Thyroid gland (tissue), 4 donors: ENCODE results near the gene PDE3A. TPM values are rescaled to one million over a fixed set of nuclear protein-coding genes. Genes with fewer than 3 reads are reported as not detected.
"Not testable (repeated sequence)": the region's sequence is repeated elsewhere in the genome, so short reads cannot be mapped to it uniquely, and the experiment has no call there.

Experiments
- DNase-seq, 2 donors: peaks; one replicate each; pipeline ENCODE4 v3.0.0-alpha.2; 2019
- H3K27ac ChIP-seq, 3 donors: fragments of 200-600 bp; sonication (generic); 1 replicate in 2 of 3; 2 replicates in 1 of 3; pipeline ENCODE4 v1.5.1; 2016 to 2019; ENCODE audit warnings: mild to moderate bottlenecking in 1 of 3, moderate library complexity in 1 of 3
- H3K27me3 ChIP-seq: fragments of 200-600 bp; sonication (generic); one replicate; pipeline ENCODE4 v1.5.1; 2019
- H3K36me3 ChIP-seq, 2 donors: fragments of 200-600 bp; sonication (generic); one replicate each; pipeline ENCODE4 v1.5.1; 2016 to 2019
- H3K4me1 ChIP-seq, 2 donors: fragments of 200-600 bp; sonication (generic); one replicate each; pipeline ENCODE4 v1.5.1; 2017 to 2019
- H3K4me3 ChIP-seq, 3 donors: fragments of 200-600 bp; sonication (generic); replicated peaks in 1 of 3; 1 replicate in 2 of 3; 2 replicates in 1 of 3; pipeline ENCODE4 v1.5.1; 2016; ENCODE audit warnings: mild to moderate bottlenecking in 1 of 3
- H3K9me3 ChIP-seq: fragments of 200-600 bp; sonication (generic); one replicate; pipeline ENCODE4 v1.5.1; 2017
- POLR2A ChIP-seq, 2 donors: fragments of 450-650 bp; IDR thresholded peaks; one replicate each; pipeline ENCODE4 v1.6.1; 2017; ENCODE audit warnings: antibody characterized with exemption in 2 of 2, mild to moderate bottlenecking in 2 of 2, moderate library complexity in 1 of 2
- WGBS, 2 donors: methylation state at CpG; one replicate each; pipeline ENCODE4 v1.1.5; 2017; 5-methylcytosine and 5-hydroxymethylcytosine counted together
- intact Hi-C: fragments of 100-400 bp; cut with DNase I; formaldehyde crosslinking; loops from one replicate; pipeline ENCODE4 v1.15.1; 2023
- total RNA-seq, 4 donors: library from RNA; depleted of rRNA; stranded (reverse); fragments of >200 nt; gene quantifications; one replicate each; pipeline ENCODE4 v1.2.3, GENCODE V29; 2016
- TF ChIP-seq, protein P1 (sequence below), 6 experiments: fragments of 200-600 bp in 3 of 6; fragments of 450-650 bp in 3 of 6; sonication (generic) in 3 of 6; IDR thresholded peaks; one replicate each; pipeline ENCODE4 v1.5.1; 2016 to 2019; ENCODE audit warnings: antibody characterized with exemption in 6 of 6, mild to moderate bottlenecking in 2 of 6, inconsistent platforms in 1 of 6, moderate library complexity in 1 of 6

The PDE3A gene
- total RNA-seq: 1 to 10 TPM; 2.8 to 9.9 (median 6.7) TPM

DNA sequence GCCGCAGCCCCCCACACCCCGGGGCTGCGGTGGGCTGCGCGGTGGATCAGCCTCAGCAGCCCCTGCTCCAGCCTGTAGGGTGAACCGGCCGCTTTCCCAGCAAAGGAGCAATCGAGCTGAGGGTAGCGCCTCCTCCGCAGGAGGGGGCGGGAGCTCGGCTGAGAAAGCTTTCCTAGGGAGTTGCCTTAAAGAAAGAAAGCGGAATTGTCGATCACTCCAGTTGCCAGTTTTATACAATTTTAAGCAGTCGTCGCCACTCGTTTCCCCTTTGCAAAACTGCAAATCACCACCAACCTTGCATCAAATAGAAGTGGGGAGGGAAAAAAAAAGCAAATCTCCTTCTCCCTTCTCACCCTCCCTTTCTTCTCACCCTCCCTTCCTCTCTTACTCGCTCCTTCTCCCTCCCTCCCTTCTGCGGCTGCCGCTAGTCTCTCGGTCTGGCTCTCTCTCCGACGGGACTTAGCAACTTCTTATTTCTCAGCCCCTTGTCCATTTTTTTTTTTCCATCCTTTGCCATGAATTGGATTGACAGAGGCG lies at the start of gene PDE3A:
PDE3A (plus strand) TSS at position 424 of the 537 bp plus-strand sequence. CDS start 748 bp downstream, outside the sequence.
- peak within 1 kb of the TSS; percentile 41 to 80 (median 71) for H3K27ac ChIP-seq
- peak within 1 kb of the TSS; percentile 17 to 50 (median 43) for H3K4me3 ChIP-seq
- H3K9me3 ChIP-seq: no peaks in the 10 kb centered on the region
- TF ChIP-seq, protein P1, sequence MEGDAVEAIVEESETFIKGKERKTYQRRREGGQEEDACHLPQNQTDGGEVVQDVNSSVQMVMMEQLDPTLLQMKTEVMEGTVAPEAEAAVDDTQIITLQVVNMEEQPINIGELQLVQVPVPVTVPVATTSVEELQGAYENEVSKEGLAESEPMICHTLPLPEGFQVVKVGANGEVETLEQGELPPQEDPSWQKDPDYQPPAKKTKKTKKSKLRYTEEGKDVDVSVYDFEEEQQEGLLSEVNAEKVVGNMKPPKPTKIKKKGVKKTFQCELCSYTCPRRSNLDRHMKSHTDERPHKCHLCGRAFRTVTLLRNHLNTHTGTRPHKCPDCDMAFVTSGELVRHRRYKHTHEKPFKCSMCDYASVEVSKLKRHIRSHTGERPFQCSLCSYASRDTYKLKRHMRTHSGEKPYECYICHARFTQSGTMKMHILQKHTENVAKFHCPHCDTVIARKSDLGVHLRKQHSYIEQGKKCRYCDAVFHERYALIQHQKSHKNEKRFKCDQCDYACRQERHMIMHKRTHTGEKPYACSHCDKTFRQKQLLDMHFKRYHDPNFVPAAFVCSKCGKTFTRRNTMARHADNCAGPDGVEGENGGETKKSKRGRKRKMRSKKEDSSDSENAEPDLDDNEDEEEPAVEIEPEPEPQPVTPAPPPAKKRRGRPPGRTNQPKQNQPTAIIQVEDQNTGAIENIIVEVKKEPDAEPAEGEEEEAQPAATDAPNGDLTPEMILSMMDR (IDR thresholded peaks at IDR 0.05): peak in 2 of 6 experiments; percentile 9 to 21
- no peak for TF ChIP-seq POLR2A (IDR thresholded peaks at IDR 0.05)
- 1 to 3% methylated on average over 23 to 24 of the region's 24 CpGs for WGBS, 2 donors
- H3K27me3 ChIP-seq: no peaks in the 10 kb centered on the region
- H3K36me3 ChIP-seq: no peaks in the 10 kb centered on the region
- intact Hi-C loops: no loop called here
- peaks cover 0 to 6% of the 10 kb centered on the region in 2 donors for H3K4me1 ChIP-seq
- peak; percentile 36 to 47 for DNase-seq

DNA sequence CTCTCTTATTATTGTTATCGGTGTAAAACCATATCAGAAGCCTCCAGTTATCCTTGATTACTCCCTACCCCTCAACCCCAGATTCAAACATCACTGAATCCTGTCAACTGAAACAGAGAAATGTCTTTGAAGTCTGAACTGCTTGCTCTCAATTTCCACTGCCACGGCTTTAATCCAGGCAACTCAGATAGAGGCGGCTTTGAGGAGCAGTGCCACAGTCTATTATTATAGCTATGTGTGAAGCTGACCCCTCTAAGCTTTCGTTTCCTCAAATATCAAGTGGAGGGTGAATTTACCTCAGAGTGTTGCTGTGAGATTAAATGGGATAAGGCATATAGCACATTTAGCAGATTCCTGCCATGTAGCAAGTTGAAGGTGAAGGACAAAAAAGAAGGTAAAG lies 49.0 kb upstream of the PDE3A start:
- Histone ChIP-seq H3K27ac (no peak overlapping the region), H3K27me3 (no peaks in the 10 kb centered on the region), H3K4me1 (no peaks in the 10 kb centered on the region), H3K4me3 (no peak overlapping the region), H3K9me3 (no peaks in the 10 kb centered on the region), H3K36me3 (no peaks in the 10 kb centered on the region)
- no peak for DNase-seq
- TF ChIP-seq, protein P1 (IDR thresholded peaks at IDR 0.05): no peak
- no peak for TF ChIP-seq POLR2A (IDR thresholded peaks at IDR 0.05)
- intact Hi-C loops: no loop called here
- WGBS, 2 donors: 22 to 35% methylated on average over 4 of the region's 4 CpGs

DNA sequence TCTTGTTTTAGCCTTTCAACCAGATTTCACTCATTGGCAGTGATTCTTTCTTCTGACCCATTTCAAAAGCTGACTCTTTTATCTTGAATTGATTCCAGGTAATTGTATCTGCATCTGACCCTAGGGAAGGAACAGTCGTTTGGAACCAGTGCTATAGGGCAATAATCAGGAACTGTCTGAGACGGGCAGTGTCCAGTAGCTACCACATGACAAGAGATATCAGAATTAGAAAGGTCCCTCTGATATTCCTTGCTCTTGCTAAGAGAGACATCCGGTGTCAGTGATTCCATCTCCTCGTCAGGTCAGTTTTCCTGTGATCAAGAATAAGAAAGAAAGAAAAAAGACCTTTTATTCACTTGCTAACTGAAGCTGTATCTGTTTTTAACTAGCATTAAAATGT lies 47.8 kb upstream of the PDE3A start:
- no peak for DNase-seq
- 49 to 62% methylated on average over 4 of the region's 4 CpGs for WGBS, 2 donors
- intact Hi-C loops: no loop called here
- Histone ChIP-seq H3K9me3 (no peaks in the 10 kb centered on the region), H3K27ac (no peak overlapping the region), H3K4me3 (no peak overlapping the region), H3K36me3 (no peaks in the 10 kb centered on the region), H3K4me1 (no peaks in the 10 kb centered on the region), H3K27me3 (no peaks in the 10 kb centered on the region)
- TF ChIP-seq, protein P1 (IDR thresholded peaks at IDR 0.05): no peak
- TF ChIP-seq POLR2A (IDR thresholded peaks at IDR 0.05): no peak

DNA sequence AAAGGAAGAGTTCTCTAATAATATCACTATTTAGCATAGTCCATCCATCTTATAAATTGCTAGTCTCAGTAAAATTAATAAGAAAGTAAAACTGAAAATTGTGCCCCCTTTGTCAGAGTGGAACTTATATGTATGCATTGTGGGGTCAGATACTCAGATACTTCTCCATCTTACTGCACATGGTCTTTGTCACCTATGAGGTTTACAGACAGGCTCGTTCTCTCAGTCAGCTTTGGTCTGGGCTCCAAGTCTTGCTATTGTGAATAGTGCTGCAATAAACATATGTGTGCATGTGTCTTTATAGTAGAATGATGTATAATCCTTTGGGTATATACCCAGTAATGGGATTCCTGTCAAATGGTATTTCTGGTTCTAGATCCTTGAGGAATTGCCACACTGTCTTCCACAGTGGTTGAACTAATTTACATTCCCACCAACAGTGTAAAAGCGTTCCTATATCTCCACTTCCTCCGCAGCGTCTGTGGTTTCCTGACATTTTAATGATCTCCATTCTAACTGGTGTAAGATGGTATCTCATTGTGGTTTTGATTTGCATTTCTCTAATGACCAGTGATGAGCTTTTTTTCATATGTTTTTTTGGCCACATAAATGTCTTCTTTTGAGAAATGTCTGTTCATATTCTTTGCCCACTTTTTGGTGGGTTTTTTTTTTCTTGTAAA lies 37.4 kb upstream of the PDE3A start:
- H3K4me3 ChIP-seq, H3K27ac ChIP-seq, H3K4me1 ChIP-seq, DNase-seq, H3K27me3 ChIP-seq, intact Hi-C loops, H3K36me3 ChIP-seq, H3K9me3 ChIP-seq: not testable (repeated sequence)
- WGBS, 2 donors: 88 to 92% methylated on average over 4 of the region's 4 CpGs

DNA sequence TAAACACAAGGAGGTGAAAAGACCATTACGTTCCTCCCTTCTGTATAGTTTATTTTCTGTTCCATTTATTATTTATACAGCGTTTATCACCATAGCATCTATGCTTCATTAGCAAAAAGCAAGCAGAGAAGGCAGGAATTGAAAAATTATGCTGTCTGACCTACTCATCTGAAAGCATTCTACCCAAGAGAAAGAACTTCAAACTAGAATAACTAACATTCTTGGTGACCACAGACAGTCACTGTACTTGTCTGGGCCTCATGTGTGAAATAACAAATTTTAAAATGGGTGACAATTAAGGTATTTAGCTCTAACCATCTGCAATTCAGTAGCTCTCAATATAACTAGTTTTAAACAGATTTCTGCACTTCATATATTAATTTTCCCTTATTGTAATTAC lies 29.3 kb upstream of the PDE3A start:
- intact Hi-C loops: no loop called here
- WGBS, 2 donors: 82 to 89% methylated on average over 2 of the region's 2 CpGs
- Histone ChIP-seq H3K27ac (no peak overlapping the region), H3K27me3 (no peaks in the 10 kb centered on the region), H3K9me3 (no peaks in the 10 kb centered on the region), H3K4me3 (no peak overlapping the region), H3K36me3 (no peaks in the 10 kb centered on the region), H3K4me1 (no peaks in the 10 kb centered on the region)
- DNase-seq: no peak
- TF ChIP-seq POLR2A (IDR thresholded peaks at IDR 0.05): no peak
- TF ChIP-seq, protein P1 (IDR thresholded peaks at IDR 0.05): no peak
